SJCRH30 (cell line): ENCODE results near the gene EMC8. TPM values are rescaled to one million over a fixed set of nuclear protein-coding genes. Genes with fewer than 3 reads are reported as not detected.
"Not testable (repeated sequence)": the region's sequence is repeated elsewhere in the genome, so short reads cannot be mapped to it uniquely, and the experiment has no call there.

Experiments
- DNase-seq, 2 experiments: peaks; one replicate each; pipeline ENCODE4 v3.0.0-alpha.2; 2015 to 2020
- H3K27ac ChIP-seq: fragments of 250-450 bp; sonication (Bioruptor Pico); 2 replicates; pipeline ENCODE4 v1.5.1; 2020; ENCODE audit warnings: mild to moderate bottlenecking, moderate library complexity
- H3K27me3 ChIP-seq: fragments of 250-450 bp; sonication (Bioruptor Pico); 2 replicates; pipeline ENCODE4 v1.5.1; 2020; ENCODE audit warnings: mild to moderate bottlenecking, moderate library complexity
- H3K36me3 ChIP-seq: fragments of 250-450 bp; sonication (Bioruptor Pico); 2 replicates; pipeline ENCODE4 v1.5.1; 2020; ENCODE audit warnings: mild to moderate bottlenecking, moderate library complexity
- H3K4me1 ChIP-seq: fragments of 250-450 bp; sonication (Bioruptor Pico); 2 replicates; pipeline ENCODE4 v1.5.1; 2020; ENCODE audit warnings: mild to moderate bottlenecking, moderate library complexity
- H3K4me3 ChIP-seq: fragments of 250-450 bp; sonication (Bioruptor Pico); 2 replicates; pipeline ENCODE4 v1.5.1; 2020; ENCODE audit warnings: mild to moderate bottlenecking, moderate library complexity
- H3K9me3 ChIP-seq: fragments of 250-450 bp; sonication (Bioruptor Pico); replicated peaks from 2 replicates; pipeline ENCODE4 v1.5.1; 2020; ENCODE audit warnings: mild to moderate bottlenecking, moderate library complexity
- total RNA-seq: library from RNA; depleted of rRNA; stranded (reverse); fragments of >200 nt; shearing (Covaris generic); gene quantifications from 2 replicates; pipeline ENCODE4 v1.2.3, GENCODE V29; 2014

EMC8 gene
- total RNA-seq, 1 experiment from 2014 or later = 26.2 TPM

DNA sequence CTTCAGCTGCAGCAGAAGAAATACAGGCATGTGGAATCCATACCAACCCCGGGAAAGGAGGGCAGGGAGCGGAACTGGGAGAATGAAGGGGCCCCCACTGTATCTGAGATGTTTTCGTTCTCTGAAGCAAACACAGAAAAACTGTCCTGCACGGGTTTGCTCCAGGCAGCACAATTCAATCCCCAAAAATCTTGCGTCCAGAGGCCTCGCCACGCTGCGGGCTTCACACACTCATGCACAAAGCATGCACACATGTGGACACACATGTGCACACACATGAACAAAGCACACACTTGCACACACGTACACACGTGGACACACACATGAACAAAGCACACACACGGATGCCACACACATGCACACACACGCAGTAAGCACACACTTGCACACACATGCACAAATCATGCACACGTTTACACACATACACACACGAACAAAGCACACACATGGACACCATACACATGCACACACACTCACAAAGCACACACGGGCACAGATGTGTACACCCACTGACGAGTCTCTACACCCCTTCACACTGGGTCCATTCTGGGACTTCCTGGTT, 27.4 kb upstream of the EMC8 start:
- Histone ChIP-seq H3K27me3 (no peaks in the 10 kb centered on the region), H3K27ac (no peak overlapping the region), H3K9me3 (no peaks in the 10 kb centered on the region), H3K4me1 (no peaks in the 10 kb centered on the region), H3K4me3 (no peak overlapping the region), H3K36me3 (no peaks in the 10 kb centered on the region)
- DNase-seq = no peak

- DNase-seq = no peak
- Histone ChIP-seq H3K27ac (no peak overlapping the region), H3K4me3 (no peak overlapping the region), H3K36me3 (no peaks in the 10 kb centered on the region), H3K4me1 (no peaks in the 10 kb centered on the region), H3K9me3 (no peaks in the 10 kb centered on the region), H3K27me3 (no peaks in the 10 kb centered on the region)
Measured at GRCh38 chr16:85825326-85825725, 26.0 kb upstream of the EMC8 start.

DNA sequence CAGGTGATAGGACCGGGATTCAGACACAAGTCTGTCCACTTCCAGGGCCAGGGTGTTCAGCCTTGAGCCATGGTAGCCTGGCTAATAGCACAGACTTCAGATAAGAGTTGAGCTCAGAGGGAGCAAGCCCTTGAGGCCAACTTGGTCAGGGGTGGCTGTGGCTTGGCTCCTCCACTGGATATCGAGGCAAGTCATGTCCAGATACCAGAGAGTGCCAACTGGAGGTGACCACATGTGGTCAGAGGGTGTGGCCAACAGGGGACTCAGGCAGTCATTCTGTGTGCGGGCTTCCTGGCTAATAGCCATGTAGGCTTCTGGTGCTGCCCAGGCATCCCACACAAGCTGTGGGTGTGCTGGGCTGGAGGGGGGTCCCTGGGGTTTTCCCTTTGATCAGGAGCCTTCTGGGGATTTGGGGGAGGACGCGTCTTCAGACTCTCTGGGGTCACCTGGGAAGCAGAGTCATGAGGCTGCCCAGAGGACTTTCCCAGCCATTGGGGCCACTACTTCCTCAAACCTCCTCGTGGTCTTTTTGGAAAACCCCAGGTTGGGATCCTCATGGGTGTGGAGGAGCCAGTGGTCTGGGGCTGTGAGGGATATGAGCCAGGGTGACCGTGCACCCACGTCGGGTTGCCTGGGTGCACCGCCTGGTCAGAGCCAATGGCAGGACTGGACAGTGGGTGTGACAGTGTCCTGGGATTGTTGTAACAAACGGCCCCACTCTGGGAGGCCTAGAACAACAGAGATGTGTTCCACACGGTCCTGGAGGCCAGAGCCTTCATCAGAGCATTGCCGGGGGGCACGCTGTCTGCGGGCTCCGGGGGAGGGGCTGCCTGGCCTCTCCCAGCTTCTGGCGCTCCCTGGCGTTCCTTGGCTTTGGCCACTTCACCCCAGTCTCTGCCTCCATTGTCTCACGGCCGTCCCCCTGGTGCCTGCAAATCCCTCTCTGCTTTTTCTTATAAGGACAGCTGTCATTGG, 25.1 kb upstream of the EMC8 start:
- Histone ChIP-seq H3K4me3 (no peak overlapping the region), H3K9me3 (no peaks in the 10 kb centered on the region), H3K27ac (no peak overlapping the region), H3K36me3 (no peaks in the 10 kb centered on the region), H3K4me1 (no peaks in the 10 kb centered on the region), H3K27me3 (no peaks in the 10 kb centered on the region)
- DNase-seq = peak in 1 of 2 experiments; percentile 23

DNA sequence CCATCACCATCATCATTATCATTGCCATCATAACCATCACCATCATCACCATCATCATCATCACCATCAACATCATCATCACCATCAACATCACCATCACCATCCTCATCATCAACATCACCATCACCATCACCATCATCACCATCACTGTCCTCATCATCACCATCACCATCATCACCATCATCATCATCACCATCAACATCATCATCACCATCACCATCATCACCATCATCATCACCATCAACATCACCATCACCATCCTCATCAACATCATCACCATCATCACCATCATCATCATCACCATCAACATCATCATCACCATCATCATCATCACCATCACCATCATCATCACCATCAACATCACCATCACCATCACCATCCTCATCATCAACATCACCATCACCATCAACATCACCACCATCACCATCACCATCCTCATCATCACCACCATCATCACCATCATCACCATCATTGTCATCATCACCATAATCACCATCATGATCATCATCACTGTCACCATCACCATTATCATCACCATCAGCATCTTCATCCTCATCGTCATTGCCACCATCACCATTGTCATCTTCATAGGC, 24.1 kb upstream of the EMC8 start:
- Histone ChIP-seq H3K4me1 (no peaks in the 10 kb centered on the region), H3K27me3 (no peaks in the 10 kb centered on the region), H3K4me3 (no peak overlapping the region), H3K36me3 (no peaks in the 10 kb centered on the region), H3K9me3 (no peaks in the 10 kb centered on the region), H3K27ac (no peak overlapping the region)
- no peak for DNase-seq

DNA sequence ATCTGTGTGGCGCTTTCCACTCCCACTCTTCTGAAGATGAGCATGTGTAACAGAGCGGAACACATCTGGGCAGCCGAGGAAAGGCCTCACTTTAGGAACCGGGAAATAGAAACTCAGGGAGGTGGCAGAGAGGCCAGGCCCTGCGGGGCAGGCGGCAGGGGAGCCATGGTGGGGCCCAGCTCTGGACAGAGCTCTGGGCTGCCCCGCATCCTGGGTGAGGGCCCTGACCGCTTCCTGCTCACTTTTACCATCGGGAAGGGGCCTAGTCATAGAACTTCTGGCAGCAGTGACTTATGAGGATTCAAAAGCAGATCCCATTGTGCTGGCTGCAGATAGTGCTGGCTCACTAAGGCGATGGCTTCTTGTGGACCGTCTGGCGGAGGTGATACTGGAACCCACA, 22.8 kb upstream of the EMC8 start:
- no peak for DNase-seq
- Histone ChIP-seq H3K4me3 (no peak overlapping the region), H3K9me3 (no peaks in the 10 kb centered on the region), H3K27me3 (no peaks in the 10 kb centered on the region), H3K36me3 (no peaks in the 10 kb centered on the region), H3K27ac (no peak overlapping the region), H3K4me1 (no peaks in the 10 kb centered on the region)

- no peaks in the 10 kb centered on the region for H3K36me3 ChIP-seq
- no peak overlapping the region for H3K4me3 ChIP-seq
- peak; percentile 67 to 74 for DNase-seq
- no peaks in the 10 kb centered on the region for H3K4me1 ChIP-seq
- H3K27ac ChIP-seq = no peak overlapping the region
- no peaks in the 10 kb centered on the region for H3K27me3 ChIP-seq
- no peaks in the 10 kb centered on the region for H3K9me3 ChIP-seq
Measured at GRCh38 chr16:85821390-85822135, 22.2 kb upstream of the EMC8 start.

GRCh38 chr16:85820604-85821372, 21.4 kb upstream of the EMC8 start:
- no peaks in the 10 kb centered on the region for H3K36me3 ChIP-seq
- H3K4me1 ChIP-seq = no peaks in the 10 kb centered on the region
- H3K27me3 ChIP-seq = no peaks in the 10 kb centered on the region
- H3K9me3 ChIP-seq = no peaks in the 10 kb centered on the region
- H3K27ac ChIP-seq = no peak overlapping the region
- DNase-seq = no peak
- H3K4me3 ChIP-seq = no peak overlapping the region

GRCh38 chr16:85819771-85820170, 20.4 kb upstream of the EMC8 start:
- Histone ChIP-seq H3K4me1 (no peaks in the 10 kb centered on the region), H3K4me3 (no peak overlapping the region), H3K27me3 (no peaks in the 10 kb centered on the region), H3K9me3 (no peaks in the 10 kb centered on the region), H3K36me3 (no peaks in the 10 kb centered on the region), H3K27ac (no peak overlapping the region)
- no peak for DNase-seq

DNA sequence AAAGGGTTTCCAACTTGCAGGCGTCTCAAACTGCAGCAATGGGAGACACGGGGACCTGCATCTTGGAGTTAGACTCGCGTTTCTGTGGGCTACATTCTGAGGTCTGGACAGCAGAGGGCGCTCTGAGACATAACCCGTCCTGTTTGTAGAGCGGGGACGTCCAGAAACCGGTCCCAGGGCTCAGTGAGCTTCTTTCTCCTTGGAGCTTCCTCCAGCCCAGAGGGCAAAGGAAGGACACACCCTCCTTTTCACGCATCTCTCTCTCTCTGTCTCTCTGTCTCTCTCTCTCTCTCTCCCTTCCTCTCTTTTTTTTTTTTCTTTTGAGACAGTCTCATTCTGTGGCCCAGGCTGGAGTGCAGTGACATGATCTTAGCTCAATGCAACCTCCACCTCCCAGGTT, 19.9 kb upstream of the EMC8 start:
- Histone ChIP-seq H3K27ac (no peak overlapping the region), H3K4me1 (no peaks in the 10 kb centered on the region), H3K4me3 (no peak overlapping the region), H3K27me3 (no peaks in the 10 kb centered on the region), H3K9me3 (no peaks in the 10 kb centered on the region), H3K36me3 (no peaks in the 10 kb centered on the region)
- DNase-seq = peak; percentile 79 to 85

GRCh38 chr16:85817195-85817594, 17.9 kb upstream of the EMC8 start:
- H3K4me3 ChIP-seq, H3K27me3 ChIP-seq, H3K27ac ChIP-seq, H3K36me3 ChIP-seq, DNase-seq, H3K4me1 ChIP-seq, H3K9me3 ChIP-seq: not testable (repeated sequence)

DNA sequence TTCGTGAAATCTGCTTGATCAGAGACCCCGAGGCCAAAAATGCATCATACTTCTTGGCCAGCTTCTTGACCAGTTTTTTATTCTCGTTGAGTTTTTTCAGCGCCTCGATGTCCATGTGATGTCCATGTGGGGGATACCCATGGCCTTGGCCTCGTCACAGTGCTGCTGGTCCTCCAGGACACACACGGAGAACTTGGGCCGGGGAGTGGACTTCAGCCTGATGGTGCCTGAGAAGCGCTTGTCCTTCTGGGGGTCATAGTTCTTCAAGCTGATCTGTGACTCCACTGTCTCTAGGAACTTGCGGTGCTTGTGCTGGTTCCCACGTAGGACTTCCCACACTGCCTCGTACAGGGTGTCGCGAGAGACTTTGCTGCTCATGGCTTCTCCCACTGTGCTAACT, 16.8 kb upstream of the EMC8 start:
- no peaks in the 10 kb centered on the region for H3K27me3 ChIP-seq
- H3K4me3 ChIP-seq = no peak overlapping the region
- H3K4me1 ChIP-seq = no peaks in the 10 kb centered on the region
- H3K36me3 ChIP-seq = no peaks in the 10 kb centered on the region
- H3K27ac ChIP-seq = no peak overlapping the region
- no peak for DNase-seq
- H3K9me3 ChIP-seq = no peaks in the 10 kb centered on the region

DNA sequence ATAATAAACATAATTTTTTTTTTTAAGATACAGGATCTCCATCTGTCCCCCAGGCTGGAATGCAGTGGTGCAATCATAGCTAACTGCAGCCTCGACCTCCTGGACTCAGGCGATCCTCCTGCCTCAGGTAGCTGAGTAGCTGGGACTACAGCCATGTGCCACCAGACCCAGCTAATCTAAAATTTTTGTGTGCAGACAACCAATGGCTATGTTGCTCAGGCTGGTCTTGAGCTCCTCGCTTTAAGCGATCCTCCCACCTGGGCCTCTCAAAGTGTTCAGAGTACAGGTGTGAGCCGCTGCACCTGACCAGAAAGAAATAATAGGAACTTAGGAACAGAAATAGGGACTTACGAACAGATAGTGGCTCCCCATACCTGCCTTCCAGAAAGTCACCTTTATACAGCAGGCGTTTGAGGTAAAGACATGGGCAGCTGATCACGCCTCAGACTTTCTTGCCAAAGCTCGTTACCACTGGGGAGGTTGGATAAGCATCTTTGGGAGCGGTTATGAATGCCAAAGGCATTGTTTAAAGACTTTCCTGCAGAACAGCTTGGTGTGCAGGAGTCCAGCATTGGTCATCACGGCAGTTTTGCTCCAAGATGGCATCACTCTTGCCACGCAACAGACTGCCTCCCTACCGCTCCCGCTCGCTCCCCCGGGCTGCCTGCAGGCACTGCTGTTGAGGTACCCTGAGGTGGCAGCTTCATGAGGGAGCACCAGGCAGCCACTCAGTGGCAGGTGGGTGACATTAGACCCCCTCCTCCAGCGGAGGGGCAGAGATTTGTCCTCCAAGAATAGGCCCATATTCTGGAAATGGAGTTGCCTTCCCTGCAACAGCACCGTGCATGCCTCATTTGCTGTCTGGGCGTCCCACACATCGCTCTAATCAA, 13.7 kb upstream of the EMC8 start:
- H3K27ac ChIP-seq = no peak overlapping the region
- H3K4me1 ChIP-seq = no peaks in the 10 kb centered on the region
- no peaks in the 10 kb centered on the region for H3K36me3 ChIP-seq
- no peaks in the 10 kb centered on the region for H3K27me3 ChIP-seq
- no peak for DNase-seq
- no peaks in the 10 kb centered on the region for H3K9me3 ChIP-seq
- no peak overlapping the region for H3K4me3 ChIP-seq

DNA sequence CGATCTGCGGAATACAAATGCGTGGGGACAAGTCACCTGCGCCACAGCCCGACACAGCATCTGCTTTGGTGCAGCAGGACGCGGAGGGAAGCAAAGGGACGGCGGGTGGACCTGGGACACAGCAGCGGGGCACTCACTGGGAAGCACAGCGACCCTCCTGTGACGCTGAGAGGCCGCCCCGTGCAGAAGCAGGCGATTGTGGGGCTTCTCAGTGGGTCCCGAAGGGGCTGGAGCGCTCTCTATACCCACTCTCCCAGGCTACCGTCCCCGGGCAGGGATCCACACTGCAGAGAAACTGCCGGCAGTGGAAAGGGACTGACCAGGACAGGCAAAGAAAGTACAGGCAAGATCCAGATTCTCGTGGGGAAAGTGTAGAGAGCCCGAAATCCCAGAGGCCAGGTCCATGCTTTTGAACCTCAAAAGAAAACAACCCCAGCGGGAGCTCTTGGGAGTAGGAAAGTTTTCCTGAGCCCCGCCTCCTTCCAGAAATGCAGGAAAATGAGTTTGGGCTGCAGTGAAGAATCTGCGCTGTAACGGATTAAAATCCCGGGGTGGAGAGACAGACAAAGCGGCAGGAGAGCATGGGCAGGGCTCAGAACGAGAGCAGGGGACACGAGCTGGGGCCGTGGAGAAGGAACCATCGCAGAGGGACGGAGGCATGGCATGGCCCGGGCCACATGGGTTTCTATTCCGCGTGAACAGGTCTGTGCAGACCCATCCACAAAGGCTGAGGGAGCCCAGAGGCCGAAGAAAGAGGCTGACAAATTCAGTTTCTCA, 12.9 kb upstream of the EMC8 start:
- Histone ChIP-seq H3K4me3 (no peak overlapping the region), H3K4me1 (no peaks in the 10 kb centered on the region), H3K36me3 (no peaks in the 10 kb centered on the region), H3K9me3 (no peaks in the 10 kb centered on the region), H3K27me3 (no peaks in the 10 kb centered on the region), H3K27ac (no peak overlapping the region)
- DNase-seq = no peak
